Measurements from ENCODE around the gene DCC.

- TF ChIP-seq EZH2 (IDR thresholded peaks at IDR 0.05; ENCODE audit: low read length) = no peak
- TF ChIP-seq CTCF (optimal IDR thresholded peaks at IDR 0.05 in 1 of 3, IDR thresholded peaks at IDR 0.05 in 1 of 3, conservative IDR thresholded peaks at IDR 0.05 in 1 of 3; ENCODE audit: extremely low read depth in 1 of 3, insufficient read depth in 2 of 3, low read length in 3 of 3) = no peak
Measured at GRCh38 chr18:52319424-52319983, 20.5 kb upstream of the DCC start.

Measured in keratinocyte (primary cell).